H9 (cell line): ENCODE measurements around the gene CDH23. TPM values are rescaled to one million over a fixed set of nuclear protein-coding genes. Genes with fewer than 3 reads are reported as not detected.

Experiments
- DNase-seq: peaks from one replicate; pipeline ENCODE4 v3.0.0-alpha.2; 2017
- H2AFZ ChIP-seq: one replicate; pipeline ENCODE4 v1.6.1; 2013; ENCODE audit warnings: mild to moderate bottlenecking, low read length, control low read depth, moderate library complexity
- H2AK5ac ChIP-seq: 2 replicates; pipeline ENCODE4 v1.6.1; 2013; ENCODE audit warnings: low read length, control low read depth, mixed read lengths; ENCODE audit not compliant: insufficient read length
- H2BK120ac ChIP-seq: one replicate; pipeline ENCODE4 v1.6.1; 2013; ENCODE audit warnings: low read depth, mild to moderate bottlenecking, low read length, control low read depth, inconsistent platforms; ENCODE audit not compliant: poor library complexity, severe bottlenecking
- H2BK12ac ChIP-seq: 2 replicates; pipeline ENCODE4 v1.6.1; 2013; ENCODE audit warnings: low read length, control low read depth, mixed read lengths, low read depth; ENCODE audit not compliant: insufficient read length
- H2BK15ac ChIP-seq: 2 replicates; pipeline ENCODE4 v1.6.1; 2013; ENCODE audit warnings: low read depth, low read length, control low read depth
- H2BK20ac ChIP-seq: one replicate; pipeline ENCODE4 v1.6.1; 2013; ENCODE audit warnings: low read depth, mild to moderate bottlenecking, low read length, control low read depth, inconsistent platforms; ENCODE audit not compliant: poor library complexity, severe bottlenecking
- H2BK5ac ChIP-seq: 2 replicates; pipeline ENCODE4 v1.6.1; 2013; ENCODE audit warnings: low read length, control low read depth, mixed read lengths; ENCODE audit not compliant: insufficient read length
- H3K14ac ChIP-seq: 2 replicates; pipeline ENCODE4 v1.6.1; 2013; ENCODE audit warnings: low read length, control low read depth; ENCODE audit not compliant: insufficient read depth
- H3K18ac ChIP-seq: 2 replicates; pipeline ENCODE4 v1.6.1; 2013; ENCODE audit warnings: low read depth, mild to moderate bottlenecking, mixed read lengths, low read length, control low read depth; ENCODE audit not compliant: insufficient read length
- H3K23ac ChIP-seq: 2 replicates; pipeline ENCODE4 v1.6.1; 2013; ENCODE audit warnings: low read length, control low read depth, mixed read lengths, low read depth; ENCODE audit not compliant: insufficient read length
- H3K23me2 ChIP-seq: 2 replicates; pipeline ENCODE4 v1.6.1; 2013; ENCODE audit warnings: low read depth, mild to moderate bottlenecking, mixed read lengths, low read length, control low read depth; ENCODE audit not compliant: insufficient read length, poor library complexity, severe bottlenecking
- H3K27ac ChIP-seq: 2 replicates; pipeline ENCODE4 v1.5.1; 2013; ENCODE audit warnings: low read length, control low read depth, mixed read lengths, low read depth; ENCODE audit not compliant: insufficient read length
- H3K27me3 ChIP-seq: 2 replicates; pipeline ENCODE4 v1.6.1; 2013; ENCODE audit warnings: low read length, control low read depth, inconsistent platforms; ENCODE audit not compliant: insufficient read depth
- H3K4ac ChIP-seq: 2 replicates; pipeline ENCODE4 v1.6.1; 2013; ENCODE audit warnings: low read depth, mild to moderate bottlenecking, control low read depth, inconsistent platforms, low read length, moderate library complexity
- H3K4me1 ChIP-seq: 2 replicates; pipeline ENCODE4 v1.6.1; 2013; ENCODE audit warnings: low read length, control low read depth, inconsistent platforms; ENCODE audit not compliant: insufficient read depth
- H3K4me2 ChIP-seq: 2 replicates; pipeline ENCODE4 v1.6.1; 2013; ENCODE audit warnings: low read length, control low read depth, mixed read lengths; ENCODE audit not compliant: insufficient read length, insufficient read depth
- H3K56ac ChIP-seq: 2 replicates; pipeline ENCODE4 v1.6.1; 2013; ENCODE audit warnings: low read depth, mild to moderate bottlenecking, mixed read lengths, low read length, control low read depth; ENCODE audit not compliant: insufficient read length
- H3K79me1 ChIP-seq: 2 replicates; pipeline ENCODE4 v1.6.1; 2013; ENCODE audit warnings: low read depth, mild to moderate bottlenecking, moderate library complexity, low read length, control low read depth, inconsistent platforms; ENCODE audit not compliant: insufficient read depth, poor library complexity, severe bottlenecking
- H3K79me2 ChIP-seq: 2 replicates; pipeline ENCODE4 v1.6.1; 2013; ENCODE audit warnings: low read length, control low read depth, inconsistent platforms; ENCODE audit not compliant: insufficient read depth
- H3K9ac ChIP-seq: 2 replicates; pipeline ENCODE4 v1.6.1; 2013; ENCODE audit warnings: low read length, control low read depth, mixed read lengths; ENCODE audit not compliant: insufficient read length; ENCODE audit errors: extremely low read depth
- H3K9me3 ChIP-seq: one replicate; pipeline ENCODE4 v1.6.1; 2013; ENCODE audit warnings: low read depth, low read length, inconsistent platforms; ENCODE audit not compliant: control insufficient read depth
- H3T11ph ChIP-seq: one replicate; pipeline ENCODE4 v1.6.1; 2013; ENCODE audit warnings: mild to moderate bottlenecking, low read length, control low read depth, inconsistent platforms
- H4K20me1 ChIP-seq: one replicate; pipeline ENCODE4 v1.6.1; 2013; ENCODE audit not compliant: control insufficient read depth, insufficient read length, insufficient read depth
- H4K5ac ChIP-seq: 2 replicates; pipeline ENCODE4 v1.6.1; 2013; ENCODE audit warnings: low read depth, mild to moderate bottlenecking, mixed read lengths, low read length, control low read depth; ENCODE audit not compliant: insufficient read length
- H4K8ac ChIP-seq: replicated peaks from 2 replicates; pipeline ENCODE4 v1.6.1; 2013; ENCODE audit warnings: low read length, control low read depth, mixed read lengths, low read depth; ENCODE audit not compliant: insufficient read length
- H4K91ac ChIP-seq: 2 replicates; pipeline ENCODE4 v1.6.1; 2013; ENCODE audit warnings: low read depth, mild to moderate bottlenecking, moderate library complexity, mixed read lengths, low read length, control low read depth; ENCODE audit not compliant: insufficient read length
- H3K27ac Mint-ChIP-seq, 3 experiments: 2 replicates in 2 of 3; 3 replicates in 1 of 3; pipeline ENCODE4 v1.8.0; 2020 to 2021; ENCODE audit warnings: mixed read lengths in 3 of 3, mild to moderate bottlenecking in 1 of 3, moderate library complexity in 1 of 3
- H3K27me3 Mint-ChIP-seq: 2 replicates; pipeline ENCODE4 v1.8.0; 2021; ENCODE audit warnings: low read depth, mild to moderate bottlenecking, moderate library complexity, mixed read lengths
- H3K36me3 Mint-ChIP-seq, 3 experiments: 2 replicates in 2 of 3; 3 replicates in 1 of 3; pipeline ENCODE4 v1.8.0; 2020 to 2021; ENCODE audit warnings: low read depth in 3 of 3, mixed read lengths in 3 of 3; ENCODE audit not compliant: insufficient read depth in 1 of 3
- H3K4me1 Mint-ChIP-seq, 2 experiments: 2 replicates each; pipeline ENCODE4 v1.8.0; 2020; ENCODE audit warnings: mixed read lengths in 2 of 2
- H3K4me3 Mint-ChIP-seq, 2 experiments: 2 replicates in 1 of 2; 3 replicates in 1 of 2; pipeline ENCODE4 v1.8.0; 2020 to 2021; ENCODE audit warnings: mild to moderate bottlenecking in 2 of 2, mixed read lengths in 2 of 2, moderate library complexity in 1 of 2
- H3K9me3 Mint-ChIP-seq, 2 experiments: 2 replicates in 1 of 2; 3 replicates in 1 of 2; pipeline ENCODE4 v1.8.0; 2020; ENCODE audit warnings: mild to moderate bottlenecking in 2 of 2, mixed read lengths in 2 of 2, moderate library complexity in 1 of 2
- CTCF ChIP-seq: fragments of 200-600 bp; sonication (generic); conservative IDR thresholded peaks from 3 replicates; pipeline ENCODE4 v1.8.0; 2021; ENCODE audit warnings: antibody characterized with exemption, mild to moderate bottlenecking
- WGBS: extraction: QIAGEN DNeasy Blood & Tissue Kit; methylation state at CpG from one replicate; pipeline ENCODE4 v1.1.7; 2013; ENCODE audit warnings: missing lambda C conversion rate, low lambda C conversion rate, mixed read lengths; ENCODE audit not compliant: insufficient read length; ENCODE audit errors: extremely low coverage; 5-methylcytosine and 5-hydroxymethylcytosine counted together
- total RNA-seq: library from RNA; stranded (reverse); gene quantifications from 2 replicates; pipeline ENCODE4 v1.2.1, GENCODE V29; 2021

The CDH23 gene
- total RNA-seq, 1 experiment from 2014 or later: 2.1 TPM

GRCh38 chr10:71615538-71616329 is 219.0 kb downstream of the CDH23 start:
- no peak; the same call in 2 of the 3 replicates for TF ChIP-seq CTCF
- no peak overlapping the region for H2BK15ac ChIP-seq
- no peak overlapping the region for H2AFZ ChIP-seq
- H3K27ac Mint-ChIP-seq: no peak overlapping the region; a peak in 1 of 7 replicates
- no peak overlapping the region for H3K18ac ChIP-seq
- H3K4me1 Mint-ChIP-seq: peaks cover 18 to 21% of the 10 kb centered on the region in 2 experiments
- peaks cover 0 to 11% (median 9%) of the 10 kb centered on the region in 3 experiments; a peak in 4 of 7 replicates for H3K36me3 Mint-ChIP-seq
- no peak overlapping the region for H3K4ac ChIP-seq
- no peak overlapping the region for H3K14ac ChIP-seq
- no peak overlapping the region for H2BK12ac ChIP-seq
- H4K5ac ChIP-seq: no peak overlapping the region
- DNase-seq: no peak
- no peaks in the 10 kb centered on the region for H3K79me1 ChIP-seq
- no peak overlapping the region for H4K91ac ChIP-seq
- H2BK120ac ChIP-seq: no peak overlapping the region
- no peak overlapping the region for H3K56ac ChIP-seq
- no peaks in the 10 kb centered on the region for H3K9me3 ChIP-seq
- H3K4me2 ChIP-seq: no peak overlapping the region
- H3K9me3 Mint-ChIP-seq: peaks cover 5 to 6% of the 10 kb centered on the region in 2 experiments; a peak in 4 of 5 replicates
- H3K27me3 ChIP-seq: no peaks in the 10 kb centered on the region
- no peaks in the 10 kb centered on the region for H3K79me2 ChIP-seq
- no peaks in the 10 kb centered on the region; the same call in 1 of the 2 replicates for H3K4me1 ChIP-seq
- H2AK5ac ChIP-seq: no peak overlapping the region
- H3K9ac ChIP-seq: no peak overlapping the region
- no peak overlapping the region for H2BK20ac ChIP-seq
- no peak overlapping the region for H3K23ac ChIP-seq
- peaks cover 10% of the 10 kb centered on the region for H3K27me3 Mint-ChIP-seq
- no peak overlapping the region for H3T11ph ChIP-seq
- no peak overlapping the region for H3K27ac ChIP-seq
- no CpG with 5 or more reads among the region's 24 CpGs for WGBS
- no peaks in the 10 kb centered on the region for H4K20me1 ChIP-seq
- H3K4me3 Mint-ChIP-seq: no peak overlapping the region
- no peak overlapping the region for H2BK5ac ChIP-seq
- H4K8ac ChIP-seq: no peak overlapping the region
- H3K23me2 ChIP-seq: no peaks in the 10 kb centered on the region
